ENCODE data around the gene DYSF.

Gene DYSF

DNA sequence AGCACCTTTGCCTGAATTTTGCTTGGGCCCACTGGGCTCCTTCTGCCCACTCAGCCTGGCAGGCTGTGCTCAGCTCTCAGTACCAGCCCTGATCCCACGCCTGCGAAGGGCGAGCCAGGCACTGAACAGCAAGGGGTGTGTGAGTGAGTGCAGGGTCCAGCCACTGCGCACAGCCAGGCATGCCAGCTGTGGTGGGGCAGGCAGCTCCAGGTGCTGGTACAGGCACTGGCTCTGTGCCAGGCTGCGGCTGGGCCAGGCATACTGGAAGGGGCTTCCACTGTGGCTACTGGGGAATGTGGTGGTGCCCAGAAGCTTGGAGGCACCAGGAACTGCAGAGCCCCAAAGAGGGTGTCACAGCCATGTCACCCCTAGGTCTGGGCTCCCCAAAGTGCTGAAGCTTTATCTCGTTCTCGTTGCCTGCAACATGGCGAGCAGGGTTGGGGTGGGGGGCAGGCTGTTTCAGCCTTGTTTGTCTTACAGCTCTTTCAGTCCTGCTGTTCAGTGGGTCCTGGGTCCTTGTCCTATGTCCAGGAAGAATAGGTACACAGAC is 8.8 kb downstream of the DYSF start:
- Histone ChIP-seq H3K4me3 (ENCODE audit: low read depth, low read length) (no peak overlapping the region), H3K4me1 (ENCODE audit: control insufficient read depth, insufficient read depth, low read length) (no peaks in the 10 kb centered on the region), H3K9me3 (ENCODE audit: control insufficient read depth, insufficient read depth, low read depth, low read length) (no peaks in the 10 kb centered on the region), H3K36me3 (ENCODE audit: control insufficient read depth in 2 of 2, insufficient read depth in 1 of 2, low read length in 2 of 2) (no peaks in the 10 kb centered on the region), H3K27ac (ENCODE audit: extremely low read depth, low read depth, low read length) (no peak overlapping the region)
- TF ChIP-seq ZNF223 (tag by site-specific recombination; IDR thresholded peaks at IDR 0.05) (peak; percentile 36; the same call in 1 of the 2 replicates), KLF17 (tag by site-specific recombination; IDR thresholded peaks at IDR 0.05) (no peak)
- POLR2A ChIA-PET, result no interaction called here
- CTCF ChIA-PET, result interaction anchor here (0.7 to 3.7 kb wide), 8 partner anchors 12 to 1405 kb away, joined by 3 to 32 read pairs (median 7); no protein-coding TSS in a partner anchor

- Histone ChIP-seq H3K9me3 (ENCODE audit: control insufficient read depth, insufficient read depth, low read depth, low read length) (no peaks in the 10 kb centered on the region), H3K27ac (ENCODE audit: extremely low read depth, low read depth, low read length) (no peak overlapping the region), H3K4me3 (ENCODE audit: low read depth, low read length) (no peak overlapping the region), H3K36me3 (ENCODE audit: control insufficient read depth in 2 of 2, insufficient read depth in 1 of 2, low read length in 2 of 2) (no peaks in the 10 kb centered on the region), H3K4me1 (ENCODE audit: control insufficient read depth, insufficient read depth, low read length) (no peaks in the 10 kb centered on the region)
- TF ChIP-seq ZBTB1 (tag by site-specific recombination; IDR thresholded peaks at IDR 0.05) (no peak), ATF2 (tag by site-specific recombination; IDR thresholded peaks at IDR 0.05; ENCODE audit: low read depth) (no peak), SP7 (tag by site-specific recombination; IDR thresholded peaks at IDR 0.05) (no peak), SETDB1 (IDR thresholded peaks at IDR 0.05; ENCODE audit: insufficient read length, low read length) (peak; percentile 32)
- TF ChIP-seq, protein P1, sequence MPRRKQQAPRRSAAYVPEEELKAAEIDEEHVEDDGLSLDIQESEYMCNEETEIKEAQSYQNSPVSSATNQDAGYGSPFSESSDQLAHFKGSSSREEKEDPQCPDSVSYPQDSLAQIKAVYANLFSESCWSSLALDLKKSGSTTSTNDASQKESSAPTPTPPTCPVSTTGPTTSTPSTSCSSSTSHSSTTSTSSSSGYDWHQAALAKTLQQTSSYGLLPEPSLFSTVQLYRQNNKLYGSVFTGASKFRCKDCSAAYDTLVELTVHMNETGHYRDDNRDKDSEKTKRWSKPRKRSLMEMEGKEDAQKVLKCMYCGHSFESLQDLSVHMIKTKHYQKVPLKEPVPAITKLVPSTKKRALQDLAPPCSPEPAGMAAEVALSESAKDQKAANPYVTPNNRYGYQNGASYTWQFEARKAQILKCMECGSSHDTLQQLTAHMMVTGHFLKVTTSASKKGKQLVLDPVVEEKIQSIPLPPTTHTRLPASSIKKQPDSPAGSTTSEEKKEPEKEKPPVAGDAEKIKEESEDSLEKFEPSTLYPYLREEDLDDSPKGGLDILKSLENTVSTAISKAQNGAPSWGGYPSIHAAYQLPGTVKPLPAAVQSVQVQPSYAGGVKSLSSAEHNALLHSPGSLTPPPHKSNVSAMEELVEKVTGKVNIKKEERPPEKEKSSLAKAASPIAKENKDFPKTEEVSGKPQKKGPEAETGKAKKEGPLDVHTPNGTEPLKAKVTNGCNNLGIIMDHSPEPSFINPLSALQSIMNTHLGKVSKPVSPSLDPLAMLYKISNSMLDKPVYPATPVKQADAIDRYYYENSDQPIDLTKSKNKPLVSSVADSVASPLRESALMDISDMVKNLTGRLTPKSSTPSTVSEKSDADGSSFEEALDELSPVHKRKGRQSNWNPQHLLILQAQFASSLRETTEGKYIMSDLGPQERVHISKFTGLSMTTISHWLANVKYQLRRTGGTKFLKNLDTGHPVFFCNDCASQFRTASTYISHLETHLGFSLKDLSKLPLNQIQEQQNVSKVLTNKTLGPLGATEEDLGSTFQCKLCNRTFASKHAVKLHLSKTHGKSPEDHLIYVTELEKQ (tag by site-specific recombination; IDR thresholded peaks at IDR 0.05; ENCODE audit: borderline replicate concordance), result no peak
- POLR2A ChIA-PET, result no interaction called here
- CTCF ChIA-PET, result interaction anchor here (3.5 to 3.7 kb wide), 2 partner anchors 13 to 47 kb away, joined by 22 to 32 read pairs; no protein-coding TSS in a partner anchor
Observed at GRCh38 chr2:71462641-71463341, 9.4 kb downstream of the DYSF start.

DNA sequence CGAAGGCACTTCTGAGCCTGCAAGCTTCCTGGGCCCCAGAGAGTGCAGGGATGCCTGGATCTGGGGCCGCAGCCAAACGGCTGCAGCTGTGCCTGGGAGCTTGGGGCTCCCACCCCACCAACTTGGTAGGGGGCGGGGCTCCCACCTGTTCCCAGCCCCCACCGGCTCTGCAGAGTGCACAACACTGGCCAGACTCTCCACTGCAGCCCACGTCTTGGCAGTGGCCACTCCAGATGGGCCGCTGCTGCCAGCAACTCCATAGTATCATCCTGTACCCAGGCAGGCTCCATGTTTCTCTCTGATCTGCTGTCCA is 9.9 kb downstream of the DYSF start:
- no peaks in the 10 kb centered on the region for H3K9me3 ChIP-seq (ENCODE audit: control insufficient read depth, insufficient read depth, low read depth, low read length)
- ChIA-PET CTCF (interaction anchor here (0.8 kb wide), 1 partner anchor 10 kb away, joined by 4 read pairs; the partner anchor contains the start of gene DYSF), POLR2A (no interaction called here)
- H3K27ac ChIP-seq (ENCODE audit: extremely low read depth, low read depth, low read length), result no peak overlapping the region
- no peak overlapping the region for H3K4me3 ChIP-seq (ENCODE audit: low read depth, low read length)
- TF ChIP-seq ZNF654 (tag by site-specific recombination; IDR thresholded peaks at IDR 0.05; ENCODE audit: low read depth) (no peak), ZFP69B (tag by site-specific recombination; IDR thresholded peaks at IDR 0.05) (no peak), KLF16 (tag by site-specific recombination; IDR thresholded peaks at IDR 0.05) (no peak), ZNF311 (tag by site-specific recombination; IDR thresholded peaks at IDR 0.05; ENCODE audit: borderline replicate concordance) (no peak), KLF17 (tag by site-specific recombination; IDR thresholded peaks at IDR 0.05) (no peak), ZSCAN30 (tag by site-specific recombination; IDR thresholded peaks at IDR 0.05) (no peak), ZNF843 (tag by site-specific recombination; IDR thresholded peaks at IDR 0.05) (no peak), ZBTB11 (tag by site-specific recombination; conservative IDR thresholded peaks at IDR 0.05; ENCODE audit: low read depth) (no peak), ZNF600 (tag by site-specific recombination; IDR thresholded peaks at IDR 0.05) (no peak), ZFP37 (tag by site-specific recombination; IDR thresholded peaks at IDR 0.05) (no peak), ZNF211 (tag by site-specific recombination; IDR thresholded peaks at IDR 0.05; ENCODE audit: low read depth) (no peak), ZNF585B (tag by site-specific recombination; IDR thresholded peaks at IDR 0.05) (no peak)
- no peaks in the 10 kb centered on the region for H3K36me3 ChIP-seq (ENCODE audit: control insufficient read depth in 2 of 2, insufficient read depth in 1 of 2, low read length in 2 of 2)
- H3K4me1 ChIP-seq (ENCODE audit: control insufficient read depth, insufficient read depth, low read length), result no peaks in the 10 kb centered on the region

All from HEK293 (cell line).